NB4 (cell line): ENCODE data around the gene UBE2U.

ENCODE experiments used
- DNase-seq: peaks from one replicate; pipeline ENCODE4 v3.0.0; 2010; ENCODE audit warnings: low read depth
- H3K4me3 ChIP-seq: one replicate; pipeline ENCODE4 v1.5.1; 2011; ENCODE audit warnings: mild to moderate bottlenecking, low read depth, low read length, moderate library complexity
- CTCF ChIP-seq: IDR thresholded peaks from one replicate; pipeline ENCODE4 v1.5.1; 2012; ENCODE audit warnings: low read depth, low read length
- MAX ChIP-seq: IDR thresholded peaks from 2 replicates; pipeline ENCODE4 v1.6.1; 2011; ENCODE audit warnings: low read depth, low read length
- MYC ChIP-seq: IDR thresholded peaks from 2 replicates; pipeline ENCODE4 v1.6.1; 2011; ENCODE audit warnings: low read depth, low read length
- POLR2A ChIP-seq: IDR thresholded peaks from 2 replicates; pipeline ENCODE4 v1.6.1; 2011; ENCODE audit warnings: mild to moderate bottlenecking; ENCODE audit not compliant: insufficient read length; ENCODE audit errors: extremely low read depth

UBE2U gene

GRCh38 chr1:64203420-64203819 is at the start of gene UBE2U:
TSS of gene UBE2U (plus strand) at chr1:64203623. CDS start at chr1:64204051, 428 bp downstream.
- no peak for TF ChIP-seq POLR2A
- TF ChIP-seq MAX, result no peak
- no peak for TF ChIP-seq MYC
- no peak for TF ChIP-seq CTCF
- DNase-seq, result no peak
- no peak within 1 kb of the TSS for H3K4me3 ChIP-seq

DNA sequence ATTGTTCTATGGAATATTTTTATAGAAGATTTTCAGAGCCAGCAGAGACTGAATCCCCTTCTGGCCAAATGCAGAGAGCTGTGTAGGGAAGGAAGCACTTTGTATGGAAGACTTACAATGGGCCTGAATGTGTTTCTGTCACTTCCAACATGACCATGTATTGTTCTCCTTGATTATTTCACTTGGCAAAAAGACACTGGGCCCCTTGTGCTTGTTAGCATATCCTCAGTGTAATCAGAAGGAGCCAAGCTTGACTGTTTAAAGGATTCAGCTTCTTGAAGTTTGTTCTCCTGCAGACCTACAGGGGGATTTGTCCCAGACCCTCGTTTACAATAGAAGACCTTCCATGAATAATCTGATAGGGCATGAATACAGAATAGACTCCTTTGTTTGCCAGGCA is 48.1 kb upstream of the UBE2U start:
- no peak overlapping the region for H3K4me3 ChIP-seq
- TF ChIP-seq MAX (no peak), CTCF (no peak), MYC (no peak), POLR2A (no peak)
- no peak for DNase-seq

- no peak for DNase-seq
- TF ChIP-seq POLR2A (no peak), CTCF (no peak), MAX (no peak), MYC (no peak)
These were observed 42.0 kb upstream of the UBE2U start for GRCh38 chr1:64161357-64161941.

GRCh38 chr1:64162151-64162550 is 41.3 kb upstream of the UBE2U start:
- DNase-seq, result no peak
- H3K4me3 ChIP-seq, result no peak overlapping the region
- TF ChIP-seq CTCF (no peak), MAX (no peak), POLR2A (no peak), MYC (no peak)

More at GRCh38 chr1:64161357-64161941, 42.0 kb upstream of the UBE2U start:
- no peak overlapping the region for H3K4me3 ChIP-seq

GRCh38 chr1:64162804-64163203 is 40.6 kb upstream of the UBE2U start:
- DNase-seq, result no peak
- no peak overlapping the region for H3K4me3 ChIP-seq
- no peak for TF ChIP-seq MAX
- no peak for TF ChIP-seq MYC
- TF ChIP-seq POLR2A, result no peak
- TF ChIP-seq CTCF, result no peak

DNA sequence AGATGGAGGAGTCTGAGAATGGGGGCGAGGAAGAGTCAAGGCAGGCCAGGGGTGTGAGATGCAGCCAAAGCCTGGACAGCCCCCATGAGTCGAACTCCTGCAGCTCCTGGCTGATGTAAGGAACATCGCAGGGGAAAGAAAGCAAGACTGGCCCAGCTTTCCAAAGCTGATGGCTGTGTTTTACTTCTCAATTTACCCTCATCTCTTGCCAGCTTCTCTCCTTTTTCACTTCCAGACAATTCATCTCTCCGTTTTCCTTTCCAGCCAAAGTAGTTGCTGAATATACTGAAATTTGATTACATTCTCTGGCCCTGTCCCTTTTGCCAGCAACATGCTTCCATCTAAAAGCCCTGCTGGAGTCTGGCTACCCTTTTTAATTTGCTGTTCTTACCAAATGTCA is 40.0 kb upstream of the UBE2U start:
- no peak for DNase-seq
- H3K4me3 ChIP-seq, result no peak overlapping the region
- TF ChIP-seq POLR2A, result no peak
- TF ChIP-seq CTCF, result no peak
- TF ChIP-seq MYC, result no peak
- no peak for TF ChIP-seq MAX
